GM21529 (cell line): Measurements from ENCODE around the gene FBLN1.
"Not testable (repeated sequence)": the region's sequence is repeated elsewhere in the genome, so short reads cannot be mapped to it uniquely, and the experiment has no call there.

Experiments
- ATAC-seq: cut with Tn5 transposase; IDR thresholded peaks from one replicate; pipeline ENCODE4 v1.9.1; 2021; ENCODE audit not compliant: unreplicated experiment

The FBLN1 gene

GRCh38 chr22:45544588-45545170 is 42.0 kb downstream of the FBLN1 start:
- no peak for ATAC-seq

GRCh38 chr22:45546333-45547015 is 43.8 kb downstream of the FBLN1 start:
- no peak for ATAC-seq

- ATAC-seq, result no peak
Measured at GRCh38 chr22:45547016-45547345, 44.3 kb downstream of the FBLN1 start.

GRCh38 chr22:45547731-45548130 is 45.0 kb downstream of the FBLN1 start:
- no peak for ATAC-seq

- no peak for ATAC-seq
Measured at GRCh38 chr22:45548247-45548840, 45.7 kb downstream of the FBLN1 start.

GRCh38 chr22:45548991-45549761 is 46.5 kb downstream of the FBLN1 start:
- no peak for ATAC-seq

DNA sequence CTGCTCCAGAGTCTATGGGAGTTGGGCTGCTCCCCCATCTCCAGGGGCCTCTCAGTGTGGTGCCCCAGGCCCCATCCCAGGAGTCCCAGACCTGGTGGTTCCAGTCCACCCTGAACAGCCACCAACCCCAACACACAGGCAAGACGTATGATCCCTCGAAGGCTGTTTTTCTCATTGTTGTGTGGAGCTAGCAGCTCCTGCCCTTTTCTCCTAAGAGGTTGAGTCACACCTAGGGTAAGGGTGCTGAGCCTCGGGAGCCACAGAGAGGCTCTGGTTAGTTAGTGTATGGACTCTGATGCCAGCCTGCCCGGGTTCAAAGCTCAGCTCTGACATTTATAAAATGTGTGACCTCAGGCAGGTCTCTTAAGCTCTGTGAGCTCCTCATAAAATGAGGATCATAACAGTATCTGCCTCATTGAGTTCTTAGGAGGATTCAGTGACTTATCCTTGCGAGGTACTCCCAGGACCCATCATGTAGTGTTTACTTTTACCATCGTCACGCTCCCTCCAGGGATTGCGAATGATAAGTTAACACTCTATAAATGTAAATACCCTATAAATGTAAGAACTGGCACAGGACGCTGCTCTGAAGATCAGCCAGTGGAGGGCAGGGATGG is 47.2 kb downstream of the FBLN1 start:
- no peak for ATAC-seq

DNA sequence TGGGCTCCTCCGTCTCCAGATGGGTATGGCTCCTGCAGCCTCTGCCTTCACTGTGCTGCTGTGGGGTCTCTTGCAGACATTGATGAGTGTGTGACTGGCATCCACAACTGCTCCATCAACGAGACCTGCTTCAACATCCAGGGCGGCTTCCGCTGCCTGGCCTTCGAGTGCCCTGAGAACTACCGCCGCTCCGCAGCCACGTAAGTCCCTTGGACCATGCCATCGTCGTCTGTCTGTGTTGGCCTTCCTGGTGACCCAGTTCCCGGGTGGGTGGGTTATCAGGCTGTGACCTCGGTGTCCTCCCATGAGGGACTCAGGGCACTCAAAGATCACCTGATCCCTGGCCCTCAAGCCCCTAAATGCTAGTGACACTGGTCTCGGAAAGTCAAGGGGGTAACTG is 47.7 kb downstream of the FBLN1 start:
- no peak for ATAC-seq

GRCh38 chr22:45550891-45551290 is 48.2 kb downstream of the FBLN1 start:
- no peak for ATAC-seq

DNA sequence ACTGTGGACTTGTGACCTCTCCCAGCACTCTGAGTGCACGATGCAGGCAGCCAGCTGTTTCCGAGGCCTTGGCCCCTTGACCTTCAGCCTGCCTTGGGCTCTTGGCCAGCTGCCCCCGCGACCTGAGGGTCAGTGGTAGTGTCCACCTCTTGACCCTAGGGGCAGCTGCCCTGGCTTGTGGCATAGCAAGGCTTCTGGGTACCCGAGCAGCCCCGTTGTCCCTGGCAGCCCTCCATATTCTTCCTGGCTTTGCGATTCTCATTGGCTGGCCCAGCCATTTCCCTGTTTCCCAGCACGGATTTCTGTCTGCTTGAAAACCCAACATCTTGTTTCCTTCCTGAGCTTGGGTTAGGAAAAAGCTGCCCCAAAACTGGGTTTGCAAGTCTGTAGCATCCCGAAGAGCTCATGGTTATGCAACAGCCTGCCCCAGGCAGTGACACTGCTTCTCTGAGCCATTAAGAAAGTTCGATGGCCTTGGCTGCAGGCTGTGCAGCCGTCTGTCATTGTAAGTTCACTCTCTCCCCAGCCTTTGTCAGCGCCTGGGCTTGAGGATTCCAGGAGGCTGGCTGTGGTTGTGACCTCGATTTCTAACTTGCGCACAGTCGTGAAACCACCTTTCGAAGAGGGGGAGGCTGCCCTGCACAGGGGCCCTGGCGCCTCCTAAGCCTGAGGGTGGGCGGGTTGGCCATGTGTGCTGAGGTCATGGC is 48.8 kb downstream of the FBLN1 start:
- no peak for ATAC-seq

- ATAC-seq, result no peak
Measured at GRCh38 chr22:45552017-45552411, 49.3 kb downstream of the FBLN1 start.

DNA sequence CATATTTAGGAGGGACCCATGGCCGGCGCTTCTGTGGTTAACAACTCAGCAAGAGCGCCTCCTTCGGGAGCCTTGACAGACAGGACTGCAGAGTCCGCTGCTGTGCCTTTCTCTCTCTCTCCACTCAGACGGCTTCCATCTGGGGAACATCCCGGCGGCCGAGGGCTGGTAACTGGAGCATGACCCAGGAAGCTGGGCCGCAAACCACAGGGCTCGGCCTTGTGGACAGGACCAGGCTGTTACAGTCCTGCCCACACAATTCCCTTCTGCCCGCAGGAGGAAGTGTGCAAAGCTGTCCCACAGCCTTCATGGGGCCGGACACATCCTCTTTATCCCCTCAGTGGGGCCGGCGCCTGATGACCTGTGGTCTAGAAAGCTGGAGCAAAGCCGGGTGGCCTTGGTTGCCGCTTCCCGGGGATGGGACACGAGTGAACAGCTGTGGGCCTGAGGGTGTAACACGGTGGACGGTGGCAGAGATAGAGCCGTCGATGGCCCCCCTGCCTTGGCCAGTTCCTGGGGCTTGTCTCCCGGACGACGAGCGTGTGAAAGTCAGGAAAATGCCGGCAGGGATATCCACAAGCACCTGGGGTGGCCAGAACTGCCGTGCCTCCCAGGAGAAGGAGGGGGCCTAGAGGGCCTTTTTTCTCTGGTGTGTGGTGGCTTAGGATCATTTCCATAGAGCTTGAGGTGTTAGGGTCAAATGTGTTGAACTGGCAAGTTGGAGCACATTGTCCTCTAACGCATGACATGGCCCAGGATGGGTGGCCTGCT is 50.1 kb downstream of the FBLN1 start:
- ATAC-seq, result no peak

- ATAC-seq, result no peak
Measured at GRCh38 chr22:45553351-45554039, 50.8 kb downstream of the FBLN1 start.

GRCh38 chr22:45554040-45554406 is 51.3 kb downstream of the FBLN1 start:
- ATAC-seq, result no peak

GRCh38 chr22:45554861-45555260 is 52.2 kb downstream of the FBLN1 start:
- no peak for ATAC-seq

- not testable (repeated sequence) for ATAC-seq
Measured at GRCh38 chr22:45557926-45558325, 55.2 kb downstream of the FBLN1 start.

GRCh38 chr22:45560092-45560491 is 57.4 kb downstream of the FBLN1 start:
- ATAC-seq, result not testable (repeated sequence)

- not testable (repeated sequence) for ATAC-seq
Measured at GRCh38 chr22:45560761-45561160, 58.1 kb downstream of the FBLN1 start.

DNA sequence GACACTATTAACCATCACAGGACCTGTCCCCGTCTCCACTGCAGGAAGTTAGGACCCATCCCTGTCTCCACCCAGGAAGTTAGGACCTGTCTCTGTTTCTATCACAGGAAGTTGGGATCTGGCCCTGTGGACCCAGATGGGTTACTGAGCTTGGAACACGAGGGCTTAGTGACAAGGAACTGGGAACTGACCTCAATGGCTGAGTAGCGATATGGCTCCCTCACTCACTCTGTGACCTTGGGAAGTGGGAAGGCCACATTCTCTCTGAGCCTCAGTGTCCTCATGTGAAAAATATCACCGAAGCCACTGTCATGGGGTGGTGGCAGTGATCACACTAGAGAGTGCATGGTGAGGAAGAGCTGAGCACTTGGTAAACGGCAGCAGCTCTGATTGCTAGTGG is 59.4 kb downstream of the FBLN1 start:
- no peak for ATAC-seq
